Stimulated activated CD4-positive, alpha-beta T cell treated with anti-CD3 and anti-CD28 coated beads, Interleukin-4, amount 100 ng/mL, for 24 hours (primary cell): ENCODE results near the gene GPSM1.

Experiments
- DNase-seq: peaks from one replicate; pipeline ENCODE4 v3.0.0-alpha.2; 2020

GPSM1 gene

DNA sequence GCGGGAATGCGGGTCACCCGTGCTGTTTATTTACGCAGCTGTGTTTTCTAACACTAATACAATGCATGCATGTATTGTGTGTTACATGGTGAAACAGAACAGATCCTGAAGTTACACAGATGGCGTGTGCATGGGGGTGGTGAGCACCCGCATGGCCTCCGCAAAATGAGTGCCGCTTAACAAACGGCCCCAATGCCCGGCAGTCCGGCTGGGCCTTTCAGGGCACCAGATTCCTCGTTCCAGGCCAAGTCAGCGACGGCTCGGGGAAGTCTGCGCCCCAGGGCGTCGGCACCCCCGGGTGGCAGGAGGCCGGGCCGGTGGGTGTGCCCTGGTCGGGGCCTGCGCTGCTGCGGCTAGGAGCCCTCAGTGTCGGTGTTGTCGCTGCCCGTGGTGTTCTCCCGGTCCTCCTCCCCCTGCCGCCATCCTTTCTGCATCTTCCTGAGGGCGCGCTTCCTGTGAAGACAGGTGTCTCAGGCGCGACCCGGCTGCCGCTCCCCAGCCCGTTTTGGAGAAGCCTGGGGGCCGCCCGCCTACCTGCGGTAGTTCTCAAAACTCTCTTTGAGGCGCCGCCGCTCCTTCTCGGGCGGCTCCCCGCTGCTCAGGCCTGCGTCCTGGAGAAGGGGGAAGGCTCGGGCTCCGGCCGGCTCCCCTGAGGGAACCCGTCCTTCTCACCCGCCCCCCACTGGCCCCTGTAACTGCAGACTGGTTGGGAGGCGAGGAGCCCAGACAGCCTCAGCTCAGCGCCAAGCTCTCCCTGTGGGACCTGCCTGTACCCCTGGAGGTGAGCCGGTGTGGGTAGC is 36.8 kb downstream of the GPSM1 start:
- DNase-seq, result no peak

GRCh38 chr9:136364942-136365774 is 37.8 kb downstream of the GPSM1 start:
- no peak for DNase-seq

DNA sequence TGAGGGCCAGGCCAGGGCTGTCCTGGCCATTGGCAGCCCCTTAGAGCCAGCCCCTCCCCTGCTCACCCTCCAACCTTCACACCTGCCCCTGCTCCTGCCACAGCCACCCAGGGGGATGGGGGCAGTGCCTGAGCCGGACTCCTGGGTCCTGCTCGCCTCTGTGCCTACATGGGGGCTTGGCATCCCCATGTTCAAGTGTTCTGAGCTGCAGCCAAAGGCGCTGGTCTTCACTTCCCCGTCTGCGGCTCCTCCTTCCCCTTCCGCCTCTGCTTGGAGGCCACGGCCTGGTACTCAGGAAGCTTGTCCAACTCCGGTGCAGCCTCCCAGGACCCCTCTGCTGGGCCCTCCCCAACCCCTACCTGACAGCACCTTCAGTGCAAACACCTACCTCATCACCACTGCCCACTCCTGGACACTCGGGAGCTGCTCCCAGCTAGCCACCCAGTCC is 38.5 kb downstream of the GPSM1 start:
- DNase-seq, result no peak

- no peak for DNase-seq
Observed at GRCh38 chr9:136366826-136367225, 39.5 kb downstream of the GPSM1 start.

DNA sequence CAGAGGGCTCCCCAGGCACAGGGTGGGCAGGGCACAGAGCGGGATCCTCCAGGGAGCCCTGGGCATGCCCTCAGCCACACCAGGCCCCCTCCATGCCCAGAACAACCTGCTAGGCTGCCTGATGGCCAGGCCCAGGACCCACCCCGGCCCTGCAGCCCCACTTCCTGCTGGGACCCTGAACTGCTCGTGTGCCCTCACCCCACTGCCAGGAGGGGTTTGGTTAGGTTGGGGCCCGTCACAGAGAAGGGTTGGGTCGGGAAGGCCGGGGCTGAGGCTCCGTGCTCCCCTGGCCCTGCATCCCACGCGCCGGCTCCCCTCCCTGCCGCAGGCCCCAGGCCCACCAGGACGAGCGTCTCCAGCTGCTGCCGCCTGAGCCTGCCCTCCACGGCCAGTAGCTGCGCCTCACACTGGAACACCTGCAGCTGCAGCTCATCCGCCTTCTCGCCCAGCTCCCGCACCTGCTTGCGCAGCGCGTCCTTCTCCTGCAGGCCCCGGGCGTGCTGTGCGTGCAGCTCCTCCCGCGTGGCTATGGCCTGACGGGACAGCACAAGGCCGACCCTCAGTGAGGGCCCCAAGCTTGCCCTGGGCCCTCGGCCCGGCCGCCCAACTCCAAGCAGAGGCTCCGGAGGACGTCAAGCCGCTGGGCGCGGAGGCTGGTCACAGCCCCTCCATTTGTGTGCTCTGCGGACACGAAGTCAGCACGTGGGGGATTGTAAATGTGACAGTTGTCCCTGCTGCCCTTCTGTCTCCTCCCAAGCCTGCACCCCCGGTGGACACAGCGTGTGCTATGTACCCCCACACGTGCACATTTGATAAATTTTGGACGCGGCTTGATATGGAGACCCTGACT is 40.2 kb downstream of the GPSM1 start:
- DNase-seq, result no peak

GRCh38 chr9:136368190-136368589 is 40.9 kb downstream of the GPSM1 start:
- DNase-seq, result no peak

GRCh38 chr9:136370037-136370436 is 42.7 kb downstream of the GPSM1 start:
- no peak for DNase-seq

DNA sequence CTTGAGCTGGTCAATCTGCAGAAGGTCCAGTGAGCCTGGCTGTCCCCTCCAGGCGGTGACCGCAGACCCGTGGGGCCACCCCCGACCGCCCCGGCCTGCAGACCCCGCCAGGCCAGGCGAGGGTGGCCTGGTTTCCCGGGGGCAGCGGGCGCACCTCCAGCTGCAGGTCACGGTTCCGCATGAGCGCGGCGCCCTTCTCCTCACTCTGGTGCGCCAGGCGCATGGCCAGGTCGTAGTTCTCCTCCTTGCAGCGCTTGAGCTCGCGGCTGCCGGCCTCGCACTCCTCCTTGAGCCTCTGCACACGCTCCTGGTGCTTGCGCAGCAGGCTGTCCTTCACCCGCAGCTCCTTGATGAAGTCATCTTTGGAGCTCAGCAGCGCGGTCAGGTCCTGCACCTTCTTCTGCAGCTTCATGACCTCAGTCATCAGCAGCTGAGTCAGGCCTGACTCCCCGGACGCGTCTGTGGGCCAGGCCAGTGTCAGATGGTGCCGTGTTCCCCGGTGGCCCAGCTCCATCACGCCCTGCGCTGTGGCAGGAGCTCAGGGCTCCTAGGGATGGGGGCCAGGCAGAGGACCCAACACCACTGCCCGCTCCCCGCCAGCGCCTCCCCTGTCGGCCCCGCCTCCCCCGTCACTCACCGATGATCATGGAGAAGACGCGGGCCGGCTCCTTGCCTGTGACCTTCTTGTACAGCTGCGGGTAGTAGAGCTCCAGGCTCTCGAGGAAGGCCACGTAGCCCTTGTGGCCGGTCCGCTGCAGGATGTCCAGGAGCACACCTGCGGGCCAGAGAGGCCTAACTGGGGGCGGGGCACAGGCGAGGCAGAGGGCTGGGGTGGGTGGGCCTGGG is 43.6 kb downstream of the GPSM1 start:
- DNase-seq, result no peak

- no peak for DNase-seq
Observed at GRCh38 chr9:136371533-136371880, 44.2 kb downstream of the GPSM1 start.

DNA sequence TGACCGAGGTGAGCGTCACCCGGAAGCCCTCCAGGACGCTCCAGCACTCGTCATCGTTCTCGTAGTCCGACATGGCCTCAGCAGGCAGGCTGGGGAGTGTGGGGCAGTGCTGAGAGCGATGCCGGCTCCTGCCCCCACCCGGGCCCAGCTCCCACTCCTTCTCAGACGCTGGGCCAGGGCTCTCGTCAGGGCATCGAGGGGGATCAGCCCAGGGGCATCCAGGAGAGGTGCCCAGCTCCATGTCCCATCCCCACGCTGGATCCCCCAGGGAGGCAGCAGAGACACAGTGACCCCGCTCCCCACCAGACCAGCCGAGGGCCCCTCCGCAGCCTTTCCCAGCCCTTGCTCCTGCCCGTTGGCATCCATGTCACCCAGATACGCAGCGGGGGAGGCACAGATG is 44.7 kb downstream of the GPSM1 start:
- no peak for DNase-seq

DNA sequence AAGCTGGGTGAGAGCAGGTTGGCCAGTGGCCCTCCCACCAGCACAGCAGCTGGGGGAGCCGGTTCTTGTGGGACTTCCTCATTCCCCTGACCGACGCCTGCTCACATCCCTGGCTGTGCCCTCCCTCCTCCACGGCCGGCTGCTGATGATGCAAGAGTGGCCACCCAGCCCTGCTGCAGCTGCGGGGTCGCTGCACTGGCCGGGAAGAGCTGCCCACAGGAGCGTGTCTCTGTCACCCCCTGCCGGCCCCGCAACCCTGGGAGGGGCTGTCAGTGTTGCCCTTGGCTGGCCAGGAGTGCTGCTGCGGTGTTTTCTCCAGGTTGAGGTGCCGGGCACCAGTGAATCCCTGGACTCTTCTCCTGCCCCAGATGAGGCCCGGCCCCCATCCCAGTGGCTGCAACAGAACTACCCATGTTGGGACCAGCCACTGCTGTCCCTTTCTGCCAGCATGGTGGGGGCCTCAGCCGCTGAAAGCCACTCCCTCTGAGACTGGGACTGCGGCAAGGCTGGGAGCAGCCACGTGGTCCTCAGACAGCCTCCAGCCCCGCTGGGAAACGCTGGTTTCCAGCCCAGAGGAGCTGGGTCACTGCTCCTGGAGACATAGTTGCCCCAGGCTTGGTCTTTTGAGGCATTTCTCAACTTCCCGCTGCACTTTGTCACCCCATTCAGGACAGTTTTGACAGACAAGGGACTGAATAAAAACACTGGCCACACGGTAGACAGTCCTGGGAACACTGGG is 45.4 kb downstream of the GPSM1 start:
- DNase-seq, result no peak

DNA sequence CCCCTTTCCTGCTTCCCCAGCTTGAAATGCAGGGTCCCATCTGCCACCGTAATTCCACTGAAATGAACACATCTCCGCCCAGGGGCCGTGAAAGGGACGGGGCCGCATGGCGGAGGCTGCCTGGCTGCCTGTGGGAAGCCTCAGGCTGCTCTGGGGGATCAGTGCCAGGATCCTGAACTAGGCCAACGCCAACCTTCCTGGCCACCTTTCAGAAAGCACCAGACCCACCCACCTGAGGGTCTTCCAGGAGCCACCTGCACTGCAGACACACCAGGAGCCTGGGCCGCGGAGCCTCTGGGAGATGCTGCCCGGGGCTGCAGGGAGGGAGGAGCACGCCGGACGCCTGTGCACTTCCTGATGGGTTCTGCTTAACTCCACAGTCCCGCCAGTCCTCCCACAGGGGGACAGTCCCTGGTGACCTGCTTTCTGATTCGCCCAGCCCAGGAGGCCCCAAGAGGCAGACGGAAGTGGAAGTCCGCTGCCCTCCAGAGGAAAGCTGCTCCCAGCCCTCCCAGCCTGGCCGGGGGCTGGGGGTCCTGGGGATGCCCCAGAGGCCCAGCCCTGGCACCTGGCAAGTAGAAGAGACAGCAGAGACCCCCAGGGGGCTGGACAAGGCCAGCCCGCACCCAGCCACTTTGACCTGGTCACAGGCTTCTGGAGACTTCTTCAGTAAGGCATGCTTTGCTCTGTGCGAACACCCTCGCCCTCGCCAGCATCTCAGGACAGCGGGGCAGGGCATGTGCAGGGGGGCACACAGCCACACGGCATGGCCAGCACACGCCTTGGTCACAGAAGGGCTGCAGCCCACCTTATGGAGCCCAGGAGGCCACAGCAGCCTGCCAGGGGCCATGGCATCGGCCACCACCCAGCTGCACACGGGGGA is 46.2 kb downstream of the GPSM1 start, which contains the start of gene CARD9:
Gene CARD9 (minus strand): TSS at position 370 of the 883 bp plus-strand sequence. CDS start 1,591 bp downstream, outside the sequence.
- no peak for DNase-seq

GRCh38 chr9:136374183-136374575 is 46.8 kb downstream of the GPSM1 start:
- DNase-seq, result no peak

GRCh38 chr9:136375096-136375495 is 47.8 kb downstream of the GPSM1 start:
- DNase-seq, result no peak

DNA sequence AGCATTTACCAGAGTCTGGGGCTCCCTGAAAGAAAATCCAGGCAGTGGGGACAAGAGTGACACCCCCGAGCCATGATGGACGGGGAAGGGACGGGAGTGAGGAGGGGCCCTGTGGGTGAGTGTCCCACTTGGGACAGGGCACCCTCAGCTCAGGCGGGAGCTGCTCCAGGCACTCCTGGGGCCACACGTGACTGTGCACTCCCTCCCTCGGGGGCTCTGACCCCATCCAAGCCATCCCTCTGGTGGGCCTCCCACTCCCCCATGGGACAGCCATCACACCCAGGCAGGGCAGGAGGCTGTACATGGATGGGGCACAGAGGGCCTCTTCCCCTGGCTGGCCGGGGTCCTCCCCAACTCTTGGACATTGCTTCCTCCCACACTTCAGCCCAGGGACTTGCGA is 49.1 kb downstream of the GPSM1 start:
- no peak for DNase-seq

GRCh38 chr9:136377341-136378169 is 50.2 kb downstream of the GPSM1 start:
- no peak for DNase-seq

DNA sequence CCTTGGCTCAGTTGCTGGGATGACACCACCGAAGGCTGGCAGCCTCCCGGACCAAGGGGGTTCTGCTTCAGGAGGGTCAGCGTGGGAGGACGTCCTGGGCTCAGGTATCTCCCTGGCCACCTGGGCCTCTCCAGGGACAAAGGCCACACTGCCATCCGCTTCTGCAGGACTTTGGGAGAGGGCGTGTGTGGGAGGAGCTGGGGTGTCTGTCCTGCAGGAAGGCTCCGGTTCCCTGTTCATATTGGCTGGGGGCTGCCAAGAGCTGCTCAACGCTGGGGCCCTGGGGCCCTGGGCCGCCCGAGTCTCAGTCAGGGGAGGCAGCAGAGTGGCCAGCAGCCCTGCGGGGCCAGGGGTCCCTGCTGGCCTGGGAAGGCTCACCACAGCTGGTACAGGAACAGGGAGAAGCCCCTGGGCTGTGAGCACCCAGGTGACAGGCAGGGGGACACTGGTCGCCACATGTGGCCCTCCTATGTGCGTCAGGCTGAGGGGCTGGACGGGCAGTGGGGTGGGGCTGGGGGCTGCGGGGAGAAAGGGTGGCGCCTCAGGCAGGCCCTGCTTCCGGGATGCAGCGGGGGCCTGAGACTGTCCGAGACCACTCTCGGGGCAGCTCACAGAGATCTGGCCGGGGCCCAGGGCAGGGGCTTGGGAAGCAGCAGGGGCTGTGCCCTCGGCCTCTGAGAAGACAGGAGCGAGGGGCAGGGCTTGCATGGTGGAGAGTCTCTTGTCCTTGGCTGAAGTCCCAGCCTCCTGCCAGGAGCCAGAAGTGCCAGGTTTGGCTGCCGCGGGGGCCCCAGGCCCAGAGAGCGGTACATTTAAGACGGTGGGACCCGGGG is 51.0 kb downstream of the GPSM1 start:
- no peak for DNase-seq

DNA sequence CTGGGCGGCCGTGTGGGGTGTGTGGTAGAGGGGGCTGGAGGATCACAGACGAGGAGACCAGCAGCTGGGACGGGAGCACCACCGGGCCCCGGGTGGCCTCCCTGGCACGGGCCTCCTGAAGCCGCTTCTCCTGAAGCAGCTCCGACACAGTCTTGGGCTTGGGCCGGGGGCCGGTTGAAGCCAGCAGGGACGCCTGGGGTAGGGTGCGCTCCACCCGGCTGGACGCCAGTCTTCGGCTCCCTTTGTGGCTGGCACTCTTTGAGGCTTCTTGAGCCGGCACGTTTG is 51.6 kb downstream of the GPSM1 start:
- no peak for DNase-seq

GRCh38 chr9:136379401-136379800 is 52.1 kb downstream of the GPSM1 start:
- no peak for DNase-seq
